ENCODE measurements around the gene NOS3.

DNA sequence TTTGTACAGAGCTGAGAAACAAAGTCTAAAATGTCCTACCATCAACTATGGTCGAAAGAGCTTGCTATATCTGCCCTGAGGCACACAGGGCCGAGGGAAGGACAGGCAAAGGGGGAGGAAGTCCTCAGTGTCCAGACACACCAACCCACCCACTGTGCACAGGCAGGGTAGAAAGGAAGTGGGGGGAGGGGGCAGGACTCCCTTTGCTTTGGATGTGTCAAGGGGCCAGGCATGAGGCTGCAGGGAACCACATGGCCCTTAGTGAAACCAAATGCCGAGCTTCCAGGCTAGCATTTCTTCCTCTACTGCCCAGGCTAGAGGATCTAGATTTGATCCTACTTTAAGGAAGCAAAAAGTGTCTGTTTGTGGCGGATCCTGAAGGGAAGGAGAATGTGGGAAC lies 41.3 kb upstream of the NOS3 start:
- TF ChIP-seq, protein P1, sequence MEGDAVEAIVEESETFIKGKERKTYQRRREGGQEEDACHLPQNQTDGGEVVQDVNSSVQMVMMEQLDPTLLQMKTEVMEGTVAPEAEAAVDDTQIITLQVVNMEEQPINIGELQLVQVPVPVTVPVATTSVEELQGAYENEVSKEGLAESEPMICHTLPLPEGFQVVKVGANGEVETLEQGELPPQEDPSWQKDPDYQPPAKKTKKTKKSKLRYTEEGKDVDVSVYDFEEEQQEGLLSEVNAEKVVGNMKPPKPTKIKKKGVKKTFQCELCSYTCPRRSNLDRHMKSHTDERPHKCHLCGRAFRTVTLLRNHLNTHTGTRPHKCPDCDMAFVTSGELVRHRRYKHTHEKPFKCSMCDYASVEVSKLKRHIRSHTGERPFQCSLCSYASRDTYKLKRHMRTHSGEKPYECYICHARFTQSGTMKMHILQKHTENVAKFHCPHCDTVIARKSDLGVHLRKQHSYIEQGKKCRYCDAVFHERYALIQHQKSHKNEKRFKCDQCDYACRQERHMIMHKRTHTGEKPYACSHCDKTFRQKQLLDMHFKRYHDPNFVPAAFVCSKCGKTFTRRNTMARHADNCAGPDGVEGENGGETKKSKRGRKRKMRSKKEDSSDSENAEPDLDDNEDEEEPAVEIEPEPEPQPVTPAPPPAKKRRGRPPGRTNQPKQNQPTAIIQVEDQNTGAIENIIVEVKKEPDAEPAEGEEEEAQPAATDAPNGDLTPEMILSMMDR (IDR thresholded peaks at IDR 0.05), result no peak
- TF ChIP-seq POLR2A (IDR thresholded peaks at IDR 0.05), result no peak

All from thyroid gland (tissue), 4 donors.